Measurements from ENCODE around the gene SCAMP2.

The SCAMP2 gene

GRCh38 chr15:74821790-74822158, 51.4 kb downstream of the SCAMP2 start:
- DNase-seq: no peak

- DNase-seq: no peak
These were observed 51.9 kb downstream of the SCAMP2 start for GRCh38 chr15:74821091-74821789.

- DNase-seq: no peak
These were observed 53.1 kb downstream of the SCAMP2 start for GRCh38 chr15:74820056-74820455.

- peak in 6 of 56 donors; percentile 15 to 37 (median 20) for DNase-seq
These were observed 55.8 kb downstream of the SCAMP2 start for GRCh38 chr15:74817370-74817737.

- no peak for DNase-seq
These were observed 56.4 kb downstream of the SCAMP2 start for GRCh38 chr15:74816624-74817369.

- DNase-seq: peak in 3 of 56 donors; percentile 7 to 30 (median 15)
These were observed 57.2 kb downstream of the SCAMP2 start for GRCh38 chr15:74815961-74816360.

GRCh38 chr15:74815121-74815934, 57.8 kb downstream of the SCAMP2 start:
- peak in 8 of 56 donors; percentile 7 to 35 (median 19) for DNase-seq

- DNase-seq: no peak
These were observed 60.6 kb downstream of the SCAMP2 start, which contains the start of gene LMAN1L for GRCh38 chr15:74812533-74812932. LMAN1L (plus strand) TSS chr15:74812835; CDS start chr15:74812855, 20 bp downstream.

GRCh38 chr15:74809956-74810355, 63.2 kb downstream of the SCAMP2 start:
- DNase-seq: no peak

GRCh38 chr15:74809242-74809641, 63.9 kb downstream of the SCAMP2 start:
- DNase-seq: no peak

GRCh38 chr15:74808840-74809229, 64.3 kb downstream of the SCAMP2 start:
- no peak for DNase-seq

GRCh38 chr15:74808078-74808839, 64.9 kb downstream of the SCAMP2 start:
- DNase-seq: no peak

- DNase-seq: no peak
These were observed 65.9 kb downstream of the SCAMP2 start for GRCh38 chr15:74807282-74807681.

- DNase-seq: no peak
These were observed 68.2 kb downstream of the SCAMP2 start for GRCh38 chr15:74804935-74805334.

- no peak for DNase-seq
These were observed 70.2 kb downstream of the SCAMP2 start for GRCh38 chr15:74802862-74803447.

- DNase-seq: no peak
These were observed 70.9 kb downstream of the SCAMP2 start for GRCh38 chr15:74802290-74802689.

GRCh38 chr15:74801311-74801997, 71.7 kb downstream of the SCAMP2 start:
- DNase-seq: no peak

GRCh38 chr15:74800559-74801094, 72.5 kb downstream of the SCAMP2 start:
- peak in 2 of 56 donors; percentile 32 to 64 for DNase-seq

GRCh38 chr15:74799856-74800558, 73.2 kb downstream of the SCAMP2 start:
- peak in 45 of 56 donors; percentile 15 to 77 (median 55) for DNase-seq
